NCI-H774 (cell line): ENCODE measurements around the gene AP2A2.
"Not testable (repeated sequence)": the region's sequence is repeated elsewhere in the genome, so short reads cannot be mapped to it uniquely, and the experiment has no call there.

Experiments
- DNase-seq: peaks from one replicate; lab custom pipeline; 2025; lab: John Stamatoyannopoulos, UW

Gene AP2A2

DNA sequence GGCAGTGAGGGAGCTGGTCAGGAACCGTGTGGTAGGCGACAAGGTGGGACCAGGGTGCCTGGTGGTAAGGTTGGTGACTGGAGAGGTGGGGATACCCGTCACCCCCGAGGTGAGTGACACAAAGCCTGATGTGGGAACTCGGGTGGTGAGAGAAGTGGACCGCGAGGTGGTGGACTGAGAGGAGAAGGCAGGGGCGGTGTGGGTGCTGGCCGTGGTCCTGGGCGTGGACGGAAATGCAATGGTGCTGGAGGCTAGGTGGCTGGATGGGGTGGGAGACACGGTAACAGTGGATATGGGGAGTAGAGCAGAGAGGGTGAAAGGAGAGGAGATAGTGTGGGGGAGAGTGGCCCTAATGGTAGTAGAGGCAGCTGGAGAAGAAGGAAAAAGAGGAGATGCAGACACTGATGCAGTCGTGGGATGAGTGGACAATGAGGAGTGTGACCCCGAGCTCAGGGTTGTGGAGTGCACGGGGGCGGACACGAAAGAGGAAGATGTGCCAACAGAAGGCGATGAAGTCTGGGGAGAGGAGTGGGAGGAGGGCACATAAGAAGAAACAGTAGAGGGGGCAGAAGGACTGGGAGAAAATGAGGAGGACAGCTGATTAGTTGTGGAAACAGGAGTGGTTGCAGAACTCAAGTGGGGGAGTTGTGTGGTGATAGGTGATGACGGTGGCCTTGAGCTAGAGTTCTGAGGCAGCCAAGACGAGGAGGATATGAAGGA, 90.3 kb downstream of the AP2A2 start:
- DNase-seq, result no peak

DNA sequence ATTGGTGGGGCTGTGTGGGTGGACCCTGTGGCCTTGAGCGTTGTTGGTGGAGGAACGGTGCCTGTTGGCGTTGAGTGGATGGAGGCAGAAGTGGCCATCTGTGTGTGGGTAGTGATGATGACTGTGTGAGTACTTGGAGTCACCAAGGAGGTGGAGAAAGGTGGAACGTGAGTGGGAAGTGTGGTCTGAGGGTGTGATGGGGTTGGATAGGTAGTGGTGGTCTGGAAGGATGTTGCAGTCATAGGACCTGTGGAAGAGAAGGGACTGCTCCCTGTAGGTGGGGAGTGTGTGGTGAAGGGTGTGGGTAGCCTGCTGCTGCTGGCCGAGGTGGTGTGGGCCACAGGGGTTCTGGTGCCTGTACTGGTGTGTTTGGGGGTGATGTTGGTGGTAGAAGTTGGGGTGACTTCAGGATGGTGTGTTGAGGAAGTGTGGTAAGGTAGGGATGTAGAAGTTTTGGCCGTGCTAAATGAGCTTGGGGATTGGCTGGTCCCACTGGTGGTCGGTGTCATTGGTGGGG, 91.0 kb downstream of the AP2A2 start:
- not testable (repeated sequence) for DNase-seq

DNA sequence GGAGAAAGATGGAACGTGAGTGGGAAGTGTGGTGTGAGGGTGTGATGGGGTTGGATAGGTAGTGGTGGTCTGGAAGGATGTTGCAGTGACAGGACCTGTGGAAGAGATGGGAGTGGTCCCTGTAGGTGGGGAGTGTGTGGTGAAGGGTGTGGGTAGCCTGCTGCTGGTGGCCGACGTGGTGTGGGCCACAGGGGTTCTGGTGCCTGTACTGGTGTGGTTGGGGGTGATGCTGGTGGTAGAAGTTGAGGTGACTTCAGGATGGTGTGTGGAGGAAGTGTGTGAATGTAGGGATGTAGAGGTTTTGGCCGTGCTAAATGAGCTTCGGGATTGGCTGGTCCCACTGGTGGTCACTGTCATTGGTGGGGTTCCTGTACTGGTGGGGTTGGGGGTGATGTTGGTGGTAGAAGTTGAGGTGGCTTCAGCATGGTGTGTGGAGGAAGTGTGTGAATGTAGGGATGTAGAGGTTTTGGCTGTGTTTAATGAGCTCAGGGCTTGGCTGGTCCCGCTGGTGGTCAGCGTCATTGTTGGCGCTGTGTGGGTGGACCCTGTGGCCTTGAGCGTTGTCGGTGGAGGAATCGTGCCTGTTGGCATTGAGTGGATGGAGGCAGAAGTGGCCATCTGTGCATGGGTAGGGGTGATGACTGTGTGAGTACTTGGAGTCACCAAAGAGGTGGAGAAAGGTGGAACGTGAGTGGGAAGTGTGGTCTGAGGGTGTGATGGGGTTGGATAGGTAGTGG, 91.8 kb downstream of the AP2A2 start:
- DNase-seq, result no peak

DNA sequence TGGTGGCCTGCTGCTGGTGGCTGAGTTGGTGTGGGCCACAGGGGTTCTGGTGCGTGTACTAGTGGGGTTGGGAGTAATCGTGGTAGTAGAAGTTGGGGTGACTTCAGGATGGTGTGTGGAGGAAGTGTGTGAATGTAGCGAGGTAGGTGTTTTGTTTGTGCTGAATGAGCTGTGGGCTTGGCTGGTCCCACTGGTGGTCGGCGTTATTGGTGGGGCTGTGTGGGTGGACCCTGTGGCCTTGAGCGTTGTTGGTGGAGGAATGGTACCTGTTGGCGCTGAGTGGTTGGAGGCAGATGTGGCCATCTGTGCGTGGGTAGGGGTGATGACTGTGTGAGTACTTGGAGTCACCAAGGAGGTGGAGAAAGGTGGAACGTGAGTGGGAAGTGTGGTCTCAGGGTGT, 92.4 kb downstream of the AP2A2 start:
- DNase-seq, result no peak

DNA sequence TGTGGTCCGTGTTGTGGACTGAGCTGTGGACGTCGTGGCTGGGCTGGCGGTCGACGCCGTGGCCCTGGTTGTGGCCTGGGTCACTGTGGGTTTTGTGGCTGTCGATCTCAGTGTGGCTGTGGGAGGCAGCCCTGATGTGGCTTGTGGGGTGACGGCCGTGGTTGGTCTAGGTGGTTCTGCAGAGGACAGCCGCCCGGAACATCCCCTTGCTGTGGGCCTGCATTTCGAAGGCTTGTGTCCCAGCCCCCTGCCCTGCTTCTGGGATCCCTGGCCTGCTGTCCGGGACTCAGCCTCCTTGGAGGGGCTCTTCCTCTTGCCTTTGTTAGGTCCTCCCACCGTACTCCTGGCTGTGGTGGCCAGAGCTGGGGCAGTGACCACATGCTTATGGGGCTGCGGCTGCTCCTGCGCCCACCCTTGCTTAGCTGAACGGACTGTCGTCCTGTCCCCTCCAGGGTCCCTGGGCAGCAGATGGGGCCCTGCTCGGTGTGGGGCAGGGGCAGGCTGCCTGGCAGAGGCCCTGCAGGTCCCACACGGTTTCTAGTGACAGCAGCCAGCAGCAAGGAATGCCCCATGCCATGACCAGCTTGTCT, 93.7 kb downstream of the AP2A2 start:
- DNase-seq, result no peak

DNA sequence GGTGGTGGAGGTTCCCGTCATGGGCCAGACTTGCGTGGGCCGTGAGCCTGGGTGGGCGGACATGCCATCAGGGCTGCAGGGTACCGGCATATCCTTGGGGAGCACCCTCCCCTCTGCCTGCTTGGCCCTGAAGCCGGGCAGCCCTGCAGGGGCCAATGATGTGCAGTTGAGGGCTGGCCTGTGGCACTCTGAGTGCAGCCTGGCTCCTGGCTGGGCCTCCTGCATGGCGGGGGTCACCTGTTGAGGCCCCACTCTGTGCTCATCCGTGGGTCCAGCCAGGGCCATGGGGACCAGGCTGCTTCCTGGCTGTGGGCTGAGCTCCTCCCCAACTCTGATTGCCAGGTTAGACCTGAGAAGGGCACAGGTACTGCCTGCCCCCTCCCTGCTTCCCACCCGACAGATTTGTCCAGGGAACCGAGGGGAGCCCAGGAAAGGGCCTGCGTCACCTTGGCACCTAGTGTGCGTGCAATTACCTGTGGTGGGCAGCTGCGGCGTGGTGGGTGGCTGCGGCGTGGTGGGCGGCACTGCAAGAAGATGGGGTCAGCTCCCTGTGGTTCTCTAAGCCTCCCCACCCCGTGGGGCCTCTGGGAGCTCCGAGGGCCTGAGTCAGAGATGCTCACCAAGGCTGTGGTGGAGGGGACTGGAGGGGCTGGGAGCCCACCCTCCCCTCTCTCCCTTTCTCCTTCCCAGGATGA, 94.7 kb downstream of the AP2A2 start:
- no peak for DNase-seq

DNA sequence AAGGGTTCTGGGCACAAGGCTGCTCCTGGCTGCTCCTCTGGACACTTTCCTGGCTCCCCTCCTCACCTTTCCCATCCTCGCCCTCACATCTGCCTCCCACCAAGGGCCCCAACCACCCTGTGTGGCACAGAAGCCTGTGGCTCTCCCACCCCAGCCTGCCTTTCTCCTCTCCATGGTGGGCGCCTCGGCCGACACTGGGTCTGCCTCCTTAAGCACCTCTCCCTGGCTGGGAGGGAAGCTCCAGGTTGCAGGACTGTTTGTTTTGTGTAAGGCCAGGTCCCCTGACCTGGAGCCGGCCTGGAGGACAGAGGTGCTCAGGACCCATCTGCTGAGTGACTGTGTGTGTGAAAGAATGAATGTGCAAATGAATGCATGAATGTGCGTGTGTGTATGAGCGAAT, 96.7 kb downstream of the AP2A2 start:
- DNase-seq, result no peak

DNA sequence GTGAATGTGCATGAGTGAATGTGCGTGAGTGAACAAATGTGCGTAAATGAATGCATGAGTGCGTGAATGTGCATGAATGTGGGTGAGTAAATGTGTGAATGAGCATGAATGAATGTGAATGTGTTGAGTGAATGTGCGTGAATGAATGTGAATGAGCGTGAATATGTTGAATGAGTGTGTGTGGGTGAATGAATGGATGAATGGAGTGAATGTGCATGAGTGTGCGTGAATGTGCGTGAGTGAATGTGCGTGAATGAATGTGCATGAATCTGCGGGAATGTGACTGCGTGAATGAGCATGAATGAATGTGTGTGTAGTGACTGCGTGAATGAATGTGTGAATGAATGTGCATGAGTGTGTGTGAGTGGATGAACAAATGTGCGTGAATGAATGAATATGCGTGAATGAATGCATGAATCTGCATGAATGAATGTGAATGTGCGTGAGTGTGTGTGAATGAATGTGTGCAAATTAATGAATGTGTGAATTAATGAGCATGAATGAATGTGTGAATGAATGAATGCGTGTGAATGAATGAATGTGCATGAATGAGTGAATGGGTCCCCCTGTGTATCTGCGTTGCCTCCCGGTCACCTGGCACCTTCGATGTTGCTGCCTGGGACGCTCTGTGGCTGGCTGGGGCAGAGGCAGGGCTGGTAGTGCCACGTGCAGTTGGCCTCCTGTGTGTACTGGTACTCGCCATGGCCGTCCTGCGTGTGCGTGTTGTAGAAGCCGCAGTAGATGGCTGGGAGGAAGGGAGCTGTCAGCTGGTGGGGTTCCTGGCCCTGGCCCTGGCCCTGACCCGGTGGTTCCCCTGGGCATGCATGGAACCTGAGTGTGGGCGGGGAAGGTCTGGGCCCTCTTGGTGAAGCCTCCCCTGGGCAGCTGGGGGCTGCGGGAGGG, 97.5 kb downstream of the AP2A2 start:
- no peak for DNase-seq

DNA sequence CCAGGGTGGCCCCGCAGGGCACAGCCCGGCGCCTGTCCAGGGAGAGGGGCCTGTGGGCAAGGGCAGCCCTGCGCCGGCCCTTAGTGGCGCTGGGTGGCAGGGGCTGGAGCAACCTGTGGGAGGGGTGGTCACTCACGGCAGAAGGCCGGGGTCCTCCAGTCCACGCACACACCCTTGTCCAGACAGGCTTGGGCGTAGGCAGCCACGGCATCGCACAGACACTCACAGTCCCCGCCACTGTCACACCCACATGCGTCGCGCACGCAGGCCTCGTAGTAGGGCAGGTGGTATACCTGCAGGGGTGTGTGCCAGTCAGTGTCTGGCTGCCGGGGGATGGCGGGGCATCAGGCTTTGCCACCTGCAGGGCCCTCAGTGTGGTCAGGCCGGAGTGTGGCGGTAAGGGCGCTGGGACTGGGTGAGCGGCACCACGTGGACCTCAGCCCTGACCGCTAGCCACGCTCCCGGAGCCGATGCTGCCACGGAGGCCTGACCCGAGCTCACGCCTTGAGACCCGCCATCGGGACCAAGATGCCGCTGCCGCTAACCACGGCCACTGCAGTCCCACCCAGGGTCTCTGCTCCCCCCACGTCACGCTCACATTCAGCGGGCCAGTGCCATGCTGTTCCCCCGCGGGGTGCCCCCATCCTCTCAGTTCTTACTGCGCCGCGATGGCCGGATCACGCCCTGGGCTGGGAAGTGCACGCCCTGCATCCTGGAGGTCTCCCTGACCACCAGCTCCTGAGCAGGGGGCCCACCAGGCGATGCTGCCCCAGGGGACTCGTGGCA, 98.3 kb downstream of the AP2A2 start:
- DNase-seq, result no peak

DNA sequence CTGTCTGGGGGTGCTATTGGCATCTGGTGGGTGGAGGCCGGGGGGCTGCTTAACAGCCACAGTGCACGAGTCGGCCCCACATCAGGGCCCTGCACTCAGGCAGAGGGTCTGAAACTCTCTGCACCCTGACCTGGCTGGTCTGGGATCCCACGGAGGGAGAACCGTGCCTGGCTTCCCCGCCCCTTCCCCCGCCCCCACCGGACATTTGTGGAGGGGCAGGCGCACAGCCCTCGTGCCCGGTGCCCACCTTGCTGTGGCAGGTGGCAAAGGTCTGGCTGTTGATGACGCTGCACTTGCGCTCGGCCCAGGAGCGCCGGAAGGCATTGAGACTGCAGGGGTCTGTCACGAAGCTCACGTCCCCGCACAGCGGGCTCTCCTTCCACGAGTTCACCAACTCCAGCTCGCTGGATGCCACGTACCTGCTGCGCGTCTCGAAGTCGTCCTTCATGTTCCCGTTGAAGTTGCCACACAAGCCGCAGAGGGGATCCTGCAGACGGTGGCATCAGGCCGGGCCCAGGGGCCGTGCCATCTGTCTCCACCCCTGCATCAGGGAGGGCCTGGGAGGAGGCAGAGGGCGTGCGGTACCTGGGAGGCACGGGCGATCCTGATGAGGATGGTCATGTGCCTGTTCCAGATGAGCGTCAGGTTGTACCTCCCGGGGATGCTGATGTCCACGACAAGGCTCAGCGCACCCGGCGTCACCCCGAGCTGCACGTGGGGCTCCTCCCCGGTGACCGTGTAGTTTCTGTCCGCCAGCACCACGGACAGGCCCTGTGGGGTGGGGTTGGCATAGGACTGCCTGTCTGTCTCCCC, 99.1 kb downstream of the AP2A2 start:
- DNase-seq, result no peak

DNA sequence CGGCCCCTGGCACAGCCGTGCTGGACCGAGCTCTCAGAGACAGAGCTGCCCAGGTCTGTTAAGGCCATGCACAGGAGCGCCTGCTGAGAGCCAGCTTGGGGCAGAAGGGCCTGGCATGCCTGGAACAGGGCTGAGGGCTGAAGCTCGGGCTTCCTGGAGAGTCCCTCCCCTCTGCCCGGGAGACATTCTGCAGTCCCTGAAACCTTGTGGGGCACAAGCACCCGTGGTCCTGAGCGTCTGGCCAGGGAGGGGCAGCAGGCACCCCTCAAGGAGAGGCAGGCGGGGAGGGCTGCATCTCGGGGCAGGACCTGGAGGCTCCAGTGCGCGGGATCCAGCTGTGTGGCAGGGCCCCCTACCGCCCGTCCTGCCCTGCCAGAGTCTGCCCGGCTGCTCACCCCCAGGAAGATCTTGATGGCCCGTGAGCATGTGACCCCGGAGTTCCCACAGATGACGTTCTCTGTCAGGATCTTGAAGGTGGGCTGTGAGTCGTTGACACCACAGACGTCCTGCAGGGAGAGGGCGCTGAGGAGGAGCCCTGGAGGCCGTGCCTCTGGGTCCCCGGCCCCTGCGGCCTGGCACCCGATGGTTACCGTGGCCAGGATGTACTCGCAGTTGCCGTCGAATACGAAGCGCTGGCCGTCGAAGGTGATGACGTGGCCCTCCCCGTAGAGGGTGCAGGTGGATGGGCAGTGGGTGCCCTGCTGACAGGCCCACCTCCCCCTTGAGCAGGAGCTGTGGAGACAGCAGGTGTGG, 99.9 kb downstream of the AP2A2 start:
- no peak for DNase-seq

DNA sequence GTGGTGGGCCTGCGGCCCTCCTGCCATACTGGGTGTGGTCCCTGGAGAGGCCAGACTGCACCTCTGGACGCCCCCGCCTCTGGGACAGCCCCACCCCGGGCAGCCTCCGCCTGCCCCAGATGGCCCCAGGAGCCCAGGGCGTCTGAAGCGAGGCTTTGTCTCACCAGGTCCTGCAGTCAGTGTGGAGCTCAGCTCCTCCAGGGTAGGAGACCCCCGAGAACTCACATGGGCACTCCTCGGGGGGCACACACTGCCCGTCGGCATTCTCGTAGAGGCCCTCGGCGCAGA, 100.4 kb downstream of the AP2A2 start:
- no peak for DNase-seq

DNA sequence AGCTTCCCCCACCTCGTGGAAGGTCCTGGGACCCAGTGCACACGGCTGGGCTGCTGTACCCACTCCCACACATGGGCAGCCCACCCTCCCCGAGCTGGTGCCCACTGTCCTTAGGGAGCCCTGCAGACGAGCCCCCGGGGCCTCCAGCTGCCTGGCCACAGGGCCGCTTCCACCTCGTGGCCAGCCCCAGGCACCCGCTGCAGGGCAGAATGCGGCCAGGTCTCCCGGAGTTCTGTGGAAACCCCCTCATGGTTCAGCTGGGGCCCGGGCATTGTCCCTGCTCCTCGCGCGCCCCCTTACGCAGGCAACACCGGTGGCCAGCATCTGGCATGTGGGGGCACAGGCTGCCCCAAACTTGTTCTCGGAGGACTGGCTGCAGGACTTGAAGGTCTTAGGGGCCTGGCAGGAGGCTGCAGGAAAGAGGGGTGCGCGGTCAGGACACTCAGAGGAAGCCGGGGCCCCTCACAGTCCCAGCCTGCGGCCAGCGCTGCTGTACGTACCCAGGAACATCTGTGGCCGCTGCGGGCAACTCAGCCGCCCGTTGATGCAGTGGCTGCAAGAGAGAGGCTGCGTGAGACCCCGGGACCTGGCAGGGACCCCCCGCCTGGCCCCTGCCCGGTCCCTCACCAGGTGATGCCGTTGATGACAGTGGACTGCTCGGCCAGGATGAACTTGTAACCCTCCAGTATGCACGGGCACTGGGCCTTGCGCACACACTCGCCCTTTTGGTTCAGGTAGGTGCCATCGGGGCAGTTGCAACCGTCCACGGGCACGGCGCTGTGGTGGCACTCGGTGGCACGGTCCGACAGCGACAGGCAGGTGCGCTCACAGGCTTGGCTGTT, 101.2 kb downstream of the AP2A2 start:
- DNase-seq, result no peak

DNA sequence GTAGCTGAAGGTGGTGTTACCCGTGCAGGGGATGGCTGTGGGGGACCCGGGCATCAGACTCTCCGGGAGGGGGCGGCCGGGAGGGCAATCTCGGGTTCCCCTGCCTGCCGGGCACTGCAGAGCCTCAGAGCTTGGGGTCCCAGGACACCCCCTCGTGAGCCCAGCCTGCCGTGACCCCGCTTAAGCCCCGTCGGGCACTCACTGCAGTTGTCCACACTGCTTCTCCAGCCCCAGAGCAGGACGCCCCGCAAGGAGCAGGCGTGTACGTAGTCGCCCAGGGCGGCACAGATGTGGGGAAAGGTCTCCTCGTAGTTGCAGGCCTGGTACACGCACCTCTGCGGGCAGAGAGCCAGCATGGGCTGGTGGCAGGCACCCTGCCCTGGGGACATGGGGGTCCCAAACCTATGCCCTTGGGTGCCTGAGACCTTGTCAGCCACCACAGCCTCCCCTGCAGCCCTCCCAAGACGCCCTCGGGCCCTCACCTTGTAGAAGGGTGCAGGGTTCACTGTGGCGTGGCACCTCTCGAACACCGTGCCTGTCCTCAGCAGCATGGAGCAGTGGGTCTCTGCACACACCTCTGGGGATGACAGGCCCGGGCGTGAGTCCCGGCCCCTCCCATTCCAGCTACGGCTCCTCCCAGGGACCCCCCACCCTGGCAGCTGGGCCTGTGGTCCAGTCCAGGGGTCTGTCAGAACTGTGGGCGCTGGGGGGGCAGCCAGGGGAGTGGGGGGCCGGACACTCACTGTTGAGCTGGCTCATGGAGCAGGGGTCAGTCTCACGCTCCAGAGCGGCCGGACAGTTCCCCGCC, 102.0 kb downstream of the AP2A2 start:
- no peak for DNase-seq

DNA sequence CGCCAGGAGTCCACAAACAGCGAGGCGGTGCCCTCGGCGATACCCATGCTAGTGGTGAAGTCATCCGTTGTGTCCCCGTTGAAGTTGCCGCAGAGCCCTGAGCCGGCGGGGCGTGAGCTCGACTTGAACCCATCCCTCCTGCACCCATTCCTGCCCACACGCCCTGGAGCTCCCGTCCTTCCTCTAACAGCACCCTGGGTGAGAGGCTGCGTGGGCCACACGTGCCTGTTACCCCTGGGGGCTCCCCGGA, 102.5 kb downstream of the AP2A2 start:
- DNase-seq, result no peak

DNA sequence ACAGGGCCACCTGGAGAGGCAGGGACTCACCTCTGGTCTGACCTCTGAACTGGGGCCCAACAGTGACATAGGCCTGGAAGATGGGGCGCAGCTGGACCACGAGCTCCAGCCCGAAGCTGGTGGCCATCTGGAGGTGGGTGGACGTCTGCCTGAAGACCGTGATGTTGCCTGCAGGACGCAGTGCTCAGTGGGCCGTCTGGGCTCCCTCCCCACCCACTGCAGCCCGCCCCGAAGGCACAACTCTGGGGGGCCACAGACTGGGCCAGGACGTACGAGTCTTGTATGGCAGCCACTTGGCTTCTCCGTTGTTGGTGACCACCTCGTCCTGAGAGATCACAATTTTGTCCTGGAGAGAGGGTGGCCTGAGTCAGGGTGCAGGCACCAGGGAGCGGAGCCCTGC, 102.9 kb downstream of the AP2A2 start:
- no peak for DNase-seq

DNA sequence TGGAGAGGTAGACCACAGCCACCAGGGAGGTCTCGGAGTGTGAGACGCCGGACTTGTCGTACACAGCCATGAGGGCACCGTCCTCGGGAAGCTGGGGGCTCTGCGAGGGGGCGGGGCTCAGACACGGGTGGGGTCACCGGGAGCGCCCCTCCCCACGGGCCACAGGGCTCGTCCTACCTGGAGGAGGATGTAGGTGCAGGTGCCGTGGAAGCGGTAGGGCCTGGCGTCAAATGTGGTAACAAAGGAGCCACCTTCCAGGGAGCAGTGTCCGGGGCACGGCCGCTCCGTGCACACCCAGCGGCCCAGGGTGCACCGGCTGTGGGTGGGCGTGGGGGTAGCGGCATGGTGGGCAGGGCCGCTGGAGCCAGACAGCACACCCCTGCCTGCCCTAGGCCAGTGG, 103.4 kb downstream of the AP2A2 start:
- no peak for DNase-seq

DNA sequence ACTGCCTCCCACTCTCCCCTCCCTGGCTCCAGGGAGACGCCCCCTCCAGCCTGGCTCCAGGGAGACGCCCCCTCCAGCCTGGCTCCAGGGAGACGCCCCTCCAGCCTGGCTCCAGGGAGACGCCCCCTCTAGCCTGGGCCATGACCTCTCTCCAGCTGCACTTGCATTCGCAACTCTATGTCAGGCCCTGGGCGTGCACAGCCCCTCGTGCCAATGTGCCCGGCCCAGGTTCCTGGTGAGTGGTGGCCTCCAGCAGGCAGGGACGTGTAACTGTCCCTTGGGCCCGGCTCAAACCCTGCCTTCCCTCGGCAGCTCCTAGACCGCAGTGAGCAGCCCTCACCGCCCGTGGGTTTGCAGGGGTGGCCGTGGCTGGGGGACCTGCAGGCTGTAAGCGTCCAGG, 104.0 kb downstream of the AP2A2 start:
- DNase-seq, result no peak
